ENCODE measurements around the gene VPS26C.

DNA sequence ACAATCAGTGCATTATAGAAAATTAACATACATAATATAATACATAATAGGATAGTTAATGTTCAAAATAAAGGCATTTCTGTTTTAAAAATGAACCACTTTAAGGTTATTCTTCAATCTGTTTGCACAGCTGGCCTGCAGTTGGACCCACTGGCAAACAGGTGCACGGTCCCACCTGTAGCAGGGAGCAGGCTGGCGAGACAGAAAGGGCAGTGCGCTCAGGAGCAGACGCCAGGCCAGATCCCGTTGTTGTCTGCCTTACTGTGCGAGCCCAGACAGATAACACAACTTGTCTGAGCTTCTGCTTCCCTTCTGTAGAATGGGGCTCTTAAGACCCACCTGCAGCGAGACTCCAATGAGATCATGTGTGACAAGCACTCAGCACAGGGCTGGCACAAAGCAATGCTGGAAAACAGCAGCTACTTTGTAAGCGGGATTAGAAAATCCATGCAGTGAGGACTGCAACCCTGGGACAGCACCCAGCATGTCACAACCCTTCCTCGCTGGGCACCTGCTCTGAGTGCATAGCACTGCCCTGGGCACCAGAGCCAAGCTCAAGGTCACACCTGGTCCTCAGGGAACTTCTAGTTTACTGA lies 33.5 kb downstream of the VPS26C start:
- TF ChIP-seq, protein P1, sequence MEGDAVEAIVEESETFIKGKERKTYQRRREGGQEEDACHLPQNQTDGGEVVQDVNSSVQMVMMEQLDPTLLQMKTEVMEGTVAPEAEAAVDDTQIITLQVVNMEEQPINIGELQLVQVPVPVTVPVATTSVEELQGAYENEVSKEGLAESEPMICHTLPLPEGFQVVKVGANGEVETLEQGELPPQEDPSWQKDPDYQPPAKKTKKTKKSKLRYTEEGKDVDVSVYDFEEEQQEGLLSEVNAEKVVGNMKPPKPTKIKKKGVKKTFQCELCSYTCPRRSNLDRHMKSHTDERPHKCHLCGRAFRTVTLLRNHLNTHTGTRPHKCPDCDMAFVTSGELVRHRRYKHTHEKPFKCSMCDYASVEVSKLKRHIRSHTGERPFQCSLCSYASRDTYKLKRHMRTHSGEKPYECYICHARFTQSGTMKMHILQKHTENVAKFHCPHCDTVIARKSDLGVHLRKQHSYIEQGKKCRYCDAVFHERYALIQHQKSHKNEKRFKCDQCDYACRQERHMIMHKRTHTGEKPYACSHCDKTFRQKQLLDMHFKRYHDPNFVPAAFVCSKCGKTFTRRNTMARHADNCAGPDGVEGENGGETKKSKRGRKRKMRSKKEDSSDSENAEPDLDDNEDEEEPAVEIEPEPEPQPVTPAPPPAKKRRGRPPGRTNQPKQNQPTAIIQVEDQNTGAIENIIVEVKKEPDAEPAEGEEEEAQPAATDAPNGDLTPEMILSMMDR (IDR thresholded peaks at IDR 0.05), result no peak
- no peak for TF ChIP-seq POLR2A (IDR thresholded peaks at IDR 0.05)

Data from stomach (tissue), 4 donors.